GM20000 (cell line): ENCODE measurements around the gene HLA-C.

Source experiments
- DNase-seq: peaks from one replicate; pipeline ENCODE4 v3.0.0; 2012; ENCODE audit warnings: low spot score
- TF ChIP-seq, protein P1 (sequence below): IDR thresholded peaks from 2 replicates; pipeline ENCODE4 v1.5.1; 2012; ENCODE audit warnings: mild to moderate bottlenecking, control low read depth; ENCODE audit errors: extremely low read depth, missing control alignments

The HLA-C gene

DNA sequence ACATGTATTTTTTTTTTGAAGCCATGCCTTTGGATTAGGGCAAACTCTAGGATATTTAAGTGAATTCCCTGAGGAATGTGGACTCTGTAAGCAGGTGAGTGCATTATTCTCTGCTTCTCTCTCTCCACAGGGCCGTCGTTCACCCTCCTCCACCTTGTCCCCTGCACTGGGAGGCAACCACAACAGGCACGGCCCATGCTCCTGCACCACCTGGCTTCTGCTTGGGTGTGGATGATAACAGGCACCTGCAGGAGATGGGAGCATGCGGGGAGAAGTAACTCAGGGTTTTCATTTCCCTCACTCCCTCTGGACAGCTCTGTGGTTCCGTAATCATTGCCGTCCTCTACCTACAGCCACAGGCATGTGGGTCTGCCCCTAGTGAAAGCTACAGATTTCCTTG, 43.4 kb downstream of the HLA-C start:
- TF ChIP-seq, protein P1, sequence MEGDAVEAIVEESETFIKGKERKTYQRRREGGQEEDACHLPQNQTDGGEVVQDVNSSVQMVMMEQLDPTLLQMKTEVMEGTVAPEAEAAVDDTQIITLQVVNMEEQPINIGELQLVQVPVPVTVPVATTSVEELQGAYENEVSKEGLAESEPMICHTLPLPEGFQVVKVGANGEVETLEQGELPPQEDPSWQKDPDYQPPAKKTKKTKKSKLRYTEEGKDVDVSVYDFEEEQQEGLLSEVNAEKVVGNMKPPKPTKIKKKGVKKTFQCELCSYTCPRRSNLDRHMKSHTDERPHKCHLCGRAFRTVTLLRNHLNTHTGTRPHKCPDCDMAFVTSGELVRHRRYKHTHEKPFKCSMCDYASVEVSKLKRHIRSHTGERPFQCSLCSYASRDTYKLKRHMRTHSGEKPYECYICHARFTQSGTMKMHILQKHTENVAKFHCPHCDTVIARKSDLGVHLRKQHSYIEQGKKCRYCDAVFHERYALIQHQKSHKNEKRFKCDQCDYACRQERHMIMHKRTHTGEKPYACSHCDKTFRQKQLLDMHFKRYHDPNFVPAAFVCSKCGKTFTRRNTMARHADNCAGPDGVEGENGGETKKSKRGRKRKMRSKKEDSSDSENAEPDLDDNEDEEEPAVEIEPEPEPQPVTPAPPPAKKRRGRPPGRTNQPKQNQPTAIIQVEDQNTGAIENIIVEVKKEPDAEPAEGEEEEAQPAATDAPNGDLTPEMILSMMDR = no peak
- DNase-seq = no peak

DNA sequence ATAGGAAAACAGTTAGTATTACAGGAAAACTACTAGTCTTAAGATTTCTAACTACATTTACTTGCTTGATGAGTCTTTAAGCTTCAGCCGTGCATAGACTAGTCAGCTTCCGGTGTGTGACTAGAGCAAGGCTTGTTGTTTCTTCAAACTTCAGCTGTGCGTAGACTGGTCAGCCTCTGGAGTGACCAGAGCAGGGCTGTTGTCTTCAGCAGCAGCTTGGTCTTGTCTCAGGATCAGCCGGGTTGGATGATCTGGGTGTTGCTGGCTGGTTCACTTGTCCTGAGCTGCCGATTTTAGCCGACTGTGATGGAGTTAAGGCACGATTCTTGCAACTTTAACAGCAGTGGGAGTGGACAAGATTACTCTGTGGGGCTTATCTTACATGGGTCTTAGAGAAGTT, 44.7 kb downstream of the HLA-C start:
- DNase-seq = no peak
- TF ChIP-seq, protein P1 = no peak

DNA sequence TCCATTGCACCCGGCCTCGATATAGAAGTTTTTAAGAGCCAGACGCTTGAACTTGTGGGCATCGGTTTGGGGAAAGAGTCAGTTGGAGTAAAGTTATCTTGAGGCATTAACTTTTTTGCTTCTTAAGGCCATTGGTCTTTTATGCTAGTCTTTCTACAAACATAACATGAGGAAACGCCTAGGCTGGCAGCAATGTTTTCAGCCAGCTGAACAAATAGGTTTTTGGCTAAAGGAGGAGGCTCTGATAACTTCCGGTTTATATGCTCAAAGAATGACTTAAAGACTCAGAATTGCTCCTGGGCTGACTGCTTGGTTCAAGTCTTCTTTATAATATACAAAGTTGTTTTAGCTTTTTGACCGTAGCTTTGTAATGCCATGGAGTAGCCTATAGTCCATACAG, 46.2 kb downstream of the HLA-C start:
- no peak for DNase-seq
- TF ChIP-seq, protein P1 = no peak

DNA sequence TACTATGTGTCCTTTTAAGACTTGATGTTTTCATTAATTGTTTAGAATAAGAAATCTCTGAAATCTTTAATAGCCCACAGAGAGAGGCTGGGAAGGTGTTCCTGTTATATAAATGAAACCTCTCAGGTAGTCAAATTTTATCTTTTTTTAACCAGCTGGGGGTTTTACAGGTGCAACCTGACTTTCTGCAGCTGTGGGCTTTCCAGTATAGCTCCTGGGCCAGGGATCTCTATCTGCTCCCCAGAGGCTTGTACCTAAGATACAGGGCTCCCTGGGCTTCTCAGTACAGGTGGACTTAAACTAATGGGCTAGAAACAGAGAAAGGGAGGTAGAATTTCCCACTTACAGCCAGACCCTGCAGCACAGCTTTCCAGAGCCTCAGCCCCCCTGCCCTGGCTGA, 49.4 kb downstream of the HLA-C start:
- DNase-seq = no peak
- TF ChIP-seq, protein P1 = no peak
